HG02571 (cell line): Measurements from ENCODE around the gene ERFE.

Experiments used
- ATAC-seq: cut with Tn5 transposase; IDR thresholded peaks from one replicate; pipeline ENCODE4 v1.9.1; 2021; ENCODE audit warnings: mild to moderate bottlenecking, moderate library complexity; ENCODE audit not compliant: unreplicated experiment

The ERFE gene

DNA sequence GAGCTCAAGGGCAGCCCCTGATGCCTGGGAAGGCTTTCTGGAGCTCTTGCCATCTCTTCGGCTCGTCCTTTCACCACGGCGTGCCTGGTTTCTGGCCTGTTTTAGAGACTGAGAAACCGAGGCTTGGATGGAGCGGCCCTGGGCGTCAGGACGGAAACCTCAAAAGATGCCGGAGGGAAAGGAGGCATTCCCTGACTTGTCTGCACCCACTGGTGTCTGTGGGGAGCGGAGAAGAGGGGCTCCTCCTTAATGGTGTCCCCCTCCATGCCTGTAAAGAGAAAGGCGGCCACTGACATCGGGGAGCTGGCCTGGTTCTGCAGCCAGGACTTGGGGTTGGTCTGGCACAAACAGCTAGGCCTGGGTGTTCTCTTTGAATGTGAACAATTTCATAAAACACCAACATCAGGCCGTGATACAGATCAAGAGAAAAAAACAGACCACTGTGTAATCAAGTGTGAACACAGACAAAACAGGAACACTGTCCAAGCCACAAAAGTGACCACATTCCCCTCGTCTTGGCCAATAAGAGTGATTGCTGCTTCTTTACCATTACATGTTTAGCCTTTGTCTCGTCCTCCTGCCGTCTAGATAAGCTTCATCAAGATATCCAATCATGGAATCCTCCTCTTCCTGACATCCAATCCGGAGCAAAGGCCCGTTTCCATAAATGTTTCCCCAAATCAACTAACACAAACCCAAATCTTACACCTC, 45.4 kb downstream of the ERFE start:
- ATAC-seq: no peak

DNA sequence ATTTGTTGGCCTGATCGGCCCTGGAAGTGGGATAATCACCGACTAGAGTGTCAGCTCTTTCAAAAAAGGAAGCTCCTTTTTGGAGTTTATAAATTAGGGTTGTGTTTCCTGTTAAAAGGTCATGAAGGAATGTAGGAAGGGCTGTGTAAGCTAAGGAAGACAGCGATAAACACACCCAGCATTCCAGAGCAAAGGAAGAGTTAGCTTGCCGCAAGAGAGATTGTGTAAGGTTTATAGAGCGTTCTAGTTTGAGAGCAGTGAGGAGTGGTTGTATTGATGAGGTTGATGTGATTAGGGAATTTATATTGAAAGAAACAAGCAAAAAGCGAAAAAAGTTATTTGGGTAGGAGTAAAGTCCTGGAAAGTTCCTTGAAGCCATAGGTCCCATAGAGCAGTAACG, 48.2 kb downstream of the ERFE start:
- ATAC-seq: no peak

DNA sequence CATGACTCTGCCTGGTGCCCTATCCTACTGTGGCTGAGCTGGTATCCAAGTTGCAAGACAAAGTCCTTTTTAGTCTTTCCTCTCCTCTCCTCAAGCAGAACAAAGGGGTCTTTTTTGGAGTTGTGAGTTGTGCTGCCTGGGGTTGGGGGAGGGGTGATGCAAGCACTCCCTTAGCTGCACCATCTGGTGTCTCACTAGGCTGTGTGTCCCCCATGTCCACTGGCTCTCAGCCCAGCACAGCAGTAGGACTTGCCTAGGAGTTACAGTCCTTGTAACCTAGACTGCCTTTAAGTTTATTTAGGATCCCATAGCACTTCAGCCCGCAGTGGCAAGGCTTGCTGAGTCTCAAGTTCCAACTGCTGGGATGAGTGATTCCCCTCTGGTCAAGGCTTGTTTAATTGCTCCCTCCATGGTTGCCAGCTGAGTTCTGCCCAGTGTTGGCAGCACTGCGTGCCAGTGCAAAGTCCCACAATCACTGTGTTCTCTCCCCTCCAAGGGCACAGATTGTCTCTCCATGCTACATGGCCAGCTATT, 57.9 kb downstream of the ERFE start:
- no peak for ATAC-seq
